Loucy (cell line): ENCODE measurements around the gene LIN52.

Source experiments
- CTCF ChIP-seq: fragments of 200-600 bp; sonication (generic); conservative IDR thresholded peaks from 2 replicates; pipeline ENCODE4 v1.5.1; 2014; ENCODE audit warnings: mild to moderate bottlenecking, antibody characterized with exemption, low read length
- EZH2phosphoT487 ChIP-seq: fragments of 200-600 bp; IDR thresholded peaks from 2 replicates; pipeline ENCODE4 v1.6.1; 2018; ENCODE audit warnings: antibody characterized with exemption, mild to moderate bottlenecking, moderate library complexity, borderline replicate concordance

GRCh38 chr14:74085828-74086227 lies 1.1 kb downstream of the LIN52 start:
- TF ChIP-seq CTCF: no peak
- no peak for TF ChIP-seq EZH2phosphoT487
